ENCODE results near the gene NT5DC1.

DNA sequence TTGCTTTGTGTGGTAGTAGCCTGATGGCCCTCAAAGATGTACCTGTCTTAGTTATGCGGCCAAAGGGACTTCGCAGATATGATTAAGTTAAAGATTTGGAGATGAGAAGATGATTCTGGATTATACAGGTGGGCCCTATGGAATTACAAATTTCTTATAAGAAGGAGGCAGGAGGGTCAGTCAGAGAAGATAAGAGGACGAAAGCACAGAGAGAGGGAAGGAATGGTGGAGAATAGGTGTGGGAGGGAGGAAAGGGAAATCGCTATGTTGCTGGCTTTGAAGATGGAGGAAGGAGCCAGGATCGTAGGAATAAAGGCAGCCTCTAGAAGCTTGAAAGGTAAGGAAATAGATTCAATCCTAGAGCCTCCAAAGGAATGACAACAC lies 180.3 kb downstream of the NT5DC1 start:
- TF ChIP-seq, protein P1, sequence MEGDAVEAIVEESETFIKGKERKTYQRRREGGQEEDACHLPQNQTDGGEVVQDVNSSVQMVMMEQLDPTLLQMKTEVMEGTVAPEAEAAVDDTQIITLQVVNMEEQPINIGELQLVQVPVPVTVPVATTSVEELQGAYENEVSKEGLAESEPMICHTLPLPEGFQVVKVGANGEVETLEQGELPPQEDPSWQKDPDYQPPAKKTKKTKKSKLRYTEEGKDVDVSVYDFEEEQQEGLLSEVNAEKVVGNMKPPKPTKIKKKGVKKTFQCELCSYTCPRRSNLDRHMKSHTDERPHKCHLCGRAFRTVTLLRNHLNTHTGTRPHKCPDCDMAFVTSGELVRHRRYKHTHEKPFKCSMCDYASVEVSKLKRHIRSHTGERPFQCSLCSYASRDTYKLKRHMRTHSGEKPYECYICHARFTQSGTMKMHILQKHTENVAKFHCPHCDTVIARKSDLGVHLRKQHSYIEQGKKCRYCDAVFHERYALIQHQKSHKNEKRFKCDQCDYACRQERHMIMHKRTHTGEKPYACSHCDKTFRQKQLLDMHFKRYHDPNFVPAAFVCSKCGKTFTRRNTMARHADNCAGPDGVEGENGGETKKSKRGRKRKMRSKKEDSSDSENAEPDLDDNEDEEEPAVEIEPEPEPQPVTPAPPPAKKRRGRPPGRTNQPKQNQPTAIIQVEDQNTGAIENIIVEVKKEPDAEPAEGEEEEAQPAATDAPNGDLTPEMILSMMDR (IDR thresholded peaks at IDR 0.05; ENCODE audit: insufficient read depth, low read depth, low read length): no peak
- no peak for TF ChIP-seq EZH2 (IDR thresholded peaks at IDR 0.05; ENCODE audit: insufficient read depth, low read length)

Measured in astrocyte (in vitro differentiated cells and primary cell).